ENCODE measurements around the gene PATJ.
"Not testable (repeated sequence)": the region's sequence is repeated elsewhere in the genome, so short reads cannot be mapped to it uniquely, and the experiment has no call there.

The PATJ gene

GRCh38 chr1:61839679-61840078, 97.4 kb downstream of the PATJ start:
- no peak overlapping the region for H3K4ac ChIP-seq (ENCODE audit: low read depth, low read length)
- H2AK5ac ChIP-seq (ENCODE audit: low read length): no peak overlapping the region
- H2BK5ac ChIP-seq (ENCODE audit: low read length): no peak overlapping the region
- no peak overlapping the region for H3K18ac ChIP-seq (ENCODE audit: low read length)
- no peak overlapping the region for H3K23ac ChIP-seq (ENCODE audit: low read length)
- H3K79me1 ChIP-seq (ENCODE audit: low read length): no peaks in the 10 kb centered on the region
- H2BK120ac ChIP-seq (ENCODE audit: low read depth, low read length): no peak overlapping the region
- H3K4me2 ChIP-seq (ENCODE audit: low read length): no peak overlapping the region
- H3K27me3 ChIP-seq (ENCODE audit: insufficient read depth, low read length, poor library complexity): no peaks in the 10 kb centered on the region
- no peak overlapping the region for H3K4me3 ChIP-seq (ENCODE audit: low read length)
- H3K56ac ChIP-seq (ENCODE audit: low read length): no peak overlapping the region
- no CpG with 5 or more reads among the region's 2 CpGs for WGBS (ENCODE audit: extremely low coverage, insufficient coverage, low lambda C conversion rate)
- H3K27ac ChIP-seq (ENCODE audit: low read depth, low read length): no peak overlapping the region
- no peaks in the 10 kb centered on the region for H3K79me2 ChIP-seq (ENCODE audit: control insufficient read depth, insufficient read depth, low read length)
- H2BK15ac ChIP-seq (replicated peaks; ENCODE audit: low read depth): no peak overlapping the region
- H4K8ac ChIP-seq (ENCODE audit: low read depth, low read length): no peak overlapping the region
- H3K9ac ChIP-seq (ENCODE audit: low read length): no peak overlapping the region
- H3K4me1 ChIP-seq (ENCODE audit: control insufficient read depth, low read depth, low read length): no peaks in the 10 kb centered on the region
- H4K5ac ChIP-seq (ENCODE audit: low read length): no peak overlapping the region
- no peaks in the 10 kb centered on the region for H3K36me3 ChIP-seq (ENCODE audit: control insufficient read depth, insufficient read depth, low read length)
- DNase-seq: no peak

- H3K9ac ChIP-seq (ENCODE audit: low read length): no peak overlapping the region
- WGBS (ENCODE audit: extremely low coverage, insufficient coverage, low lambda C conversion rate): no CpG with 5 or more reads among the region's 4 CpGs
These were observed 99.8 kb downstream of the PATJ start for GRCh38 chr1:61842036-61842435.

GRCh38 chr1:61842863-61843514, 100.7 kb downstream of the PATJ start:
- Histone ChIP-seq H3K23ac (ENCODE audit: low read length) (no peak overlapping the region), H3K27ac (ENCODE audit: low read depth, low read length) (no peak overlapping the region), H3K9ac (ENCODE audit: low read length) (no peak overlapping the region), H3K56ac (ENCODE audit: low read length) (no peak overlapping the region), H3K4ac (ENCODE audit: low read depth, low read length) (no peak overlapping the region), H3K79me2 (ENCODE audit: control insufficient read depth, insufficient read depth, low read length) (no peaks in the 10 kb centered on the region), H3K36me3 (ENCODE audit: control insufficient read depth, insufficient read depth, low read length) (no peaks in the 10 kb centered on the region), H4K8ac (ENCODE audit: low read depth, low read length) (no peak overlapping the region), H3K18ac (ENCODE audit: low read length) (no peak overlapping the region), H2BK5ac (ENCODE audit: low read length) (no peak overlapping the region), H2AK5ac (ENCODE audit: low read length) (no peak overlapping the region), H3K27me3 (ENCODE audit: insufficient read depth, low read length, poor library complexity) (no peaks in the 10 kb centered on the region), H3K79me1 (ENCODE audit: low read length) (no peaks in the 10 kb centered on the region), H3K4me3 (ENCODE audit: low read length) (no peak overlapping the region), H3K4me1 (ENCODE audit: control insufficient read depth, low read depth, low read length) (no peaks in the 10 kb centered on the region), H4K5ac (ENCODE audit: low read length) (no peak overlapping the region), H2BK15ac (replicated peaks; ENCODE audit: low read depth) (no peak overlapping the region), H2BK120ac (ENCODE audit: low read depth, low read length) (no peak overlapping the region), H3K4me2 (ENCODE audit: low read length) (no peak overlapping the region)
- DNase-seq: peak; percentile 53
- WGBS (ENCODE audit: extremely low coverage, insufficient coverage, low lambda C conversion rate): no CpG with 5 or more reads among the region's 2 CpGs

More at GRCh38 chr1:61842036-61842435, 99.8 kb downstream of the PATJ start:
- Histone ChIP-seq H3K18ac (ENCODE audit: low read length) (peak overlapping the region; percentile 28), H2BK15ac (replicated peaks; ENCODE audit: low read depth) (no peak overlapping the region), H3K27me3 (ENCODE audit: insufficient read depth, low read length, poor library complexity) (no peaks in the 10 kb centered on the region), H3K79me1 (ENCODE audit: low read length) (no peaks in the 10 kb centered on the region), H3K27ac (ENCODE audit: low read depth, low read length) (no peak overlapping the region), H2BK120ac (ENCODE audit: low read depth, low read length) (no peak overlapping the region), H2AK5ac (ENCODE audit: low read length) (no peak overlapping the region), H3K79me2 (ENCODE audit: control insufficient read depth, insufficient read depth, low read length) (no peaks in the 10 kb centered on the region), H4K5ac (ENCODE audit: low read length) (no peak overlapping the region), H3K56ac (ENCODE audit: low read length) (no peak overlapping the region), H4K8ac (ENCODE audit: low read depth, low read length) (no peak overlapping the region), H3K23ac (ENCODE audit: low read length) (no peak overlapping the region), H3K4me3 (ENCODE audit: low read length) (no peak overlapping the region), H3K36me3 (ENCODE audit: control insufficient read depth, insufficient read depth, low read length) (no peaks in the 10 kb centered on the region), H3K4me2 (ENCODE audit: low read length) (no peak overlapping the region), H2BK5ac (ENCODE audit: low read length) (no peak overlapping the region), H3K4ac (ENCODE audit: low read depth, low read length) (no peak overlapping the region), H3K4me1 (ENCODE audit: control insufficient read depth, low read depth, low read length) (no peaks in the 10 kb centered on the region)
- DNase-seq: peak; percentile 33

- WGBS (ENCODE audit: extremely low coverage, insufficient coverage, low lambda C conversion rate): no CpG with 5 or more reads among the region's 1 CpG
- Histone ChIP-seq H3K27me3 (ENCODE audit: insufficient read depth, low read length, poor library complexity) (no peaks in the 10 kb centered on the region), H2BK5ac (ENCODE audit: low read length) (no peak overlapping the region), H3K4me3 (ENCODE audit: low read length) (no peak overlapping the region), H3K27ac (ENCODE audit: low read depth, low read length) (no peak overlapping the region), H3K4me2 (ENCODE audit: low read length) (no peak overlapping the region), H3K9ac (ENCODE audit: low read length) (no peak overlapping the region), H4K8ac (ENCODE audit: low read depth, low read length) (no peak overlapping the region), H3K56ac (ENCODE audit: low read length) (no peak overlapping the region), H3K36me3 (ENCODE audit: control insufficient read depth, insufficient read depth, low read length) (no peaks in the 10 kb centered on the region), H3K79me1 (ENCODE audit: low read length) (no peaks in the 10 kb centered on the region), H4K5ac (ENCODE audit: low read length) (no peak overlapping the region), H3K23ac (ENCODE audit: low read length) (no peak overlapping the region), H3K18ac (ENCODE audit: low read length) (no peak overlapping the region), H2BK15ac (replicated peaks; ENCODE audit: low read depth) (no peak overlapping the region), H3K4me1 (ENCODE audit: control insufficient read depth, low read depth, low read length) (no peaks in the 10 kb centered on the region), H2AK5ac (ENCODE audit: low read length) (no peak overlapping the region), H3K4ac (ENCODE audit: low read depth, low read length) (no peak overlapping the region), H2BK120ac (ENCODE audit: low read depth, low read length) (no peak overlapping the region), H3K79me2 (ENCODE audit: control insufficient read depth, insufficient read depth, low read length) (no peaks in the 10 kb centered on the region)
- no peak for DNase-seq
These were observed 101.7 kb downstream of the PATJ start for GRCh38 chr1:61844006-61844405.

- not testable (repeated sequence) for H3K79me1 ChIP-seq (ENCODE audit: low read length); H2BK120ac ChIP-seq (ENCODE audit: low read depth, low read length); H2BK15ac ChIP-seq (replicated peaks; ENCODE audit: low read depth); H2AK5ac ChIP-seq (ENCODE audit: low read length); H3K4ac ChIP-seq (ENCODE audit: low read depth, low read length); H3K23ac ChIP-seq (ENCODE audit: low read length); H3K4me3 ChIP-seq (ENCODE audit: low read length); H4K8ac ChIP-seq (ENCODE audit: low read depth, low read length); H3K36me3 ChIP-seq (ENCODE audit: control insufficient read depth, insufficient read depth, low read length); H3K27me3 ChIP-seq (ENCODE audit: insufficient read depth, low read length, poor library complexity); H3K18ac ChIP-seq (ENCODE audit: low read length); H3K4me2 ChIP-seq (ENCODE audit: low read length); H3K4me1 ChIP-seq (ENCODE audit: control insufficient read depth, low read depth, low read length); H3K9ac ChIP-seq (ENCODE audit: low read length); H2BK5ac ChIP-seq (ENCODE audit: low read length); H3K56ac ChIP-seq (ENCODE audit: low read length); H3K27ac ChIP-seq (ENCODE audit: low read depth, low read length); H3K79me2 ChIP-seq (ENCODE audit: control insufficient read depth, insufficient read depth, low read length); H4K5ac ChIP-seq (ENCODE audit: low read length)
- WGBS (ENCODE audit: extremely low coverage, insufficient coverage, low lambda C conversion rate): no CpG with 5 or more reads among the region's 2 CpGs
- peak; percentile 36 for DNase-seq
These were observed 102.4 kb downstream of the PATJ start for GRCh38 chr1:61844664-61845063.

- Histone ChIP-seq H2BK120ac (ENCODE audit: low read depth, low read length) (no peak overlapping the region), H3K4ac (ENCODE audit: low read depth, low read length) (no peak overlapping the region), H3K4me3 (ENCODE audit: low read length) (no peak overlapping the region), H4K8ac (ENCODE audit: low read depth, low read length) (no peak overlapping the region), H2AK5ac (ENCODE audit: low read length) (no peak overlapping the region), H3K4me2 (ENCODE audit: low read length) (no peak overlapping the region), H3K23ac (ENCODE audit: low read length) (no peak overlapping the region), H3K79me2 (ENCODE audit: control insufficient read depth, insufficient read depth, low read length) (no peaks in the 10 kb centered on the region), H3K18ac (ENCODE audit: low read length) (no peak overlapping the region), H4K5ac (ENCODE audit: low read length) (no peak overlapping the region), H3K27me3 (ENCODE audit: insufficient read depth, low read length, poor library complexity) (no peaks in the 10 kb centered on the region), H2BK5ac (ENCODE audit: low read length) (no peak overlapping the region), H3K56ac (ENCODE audit: low read length) (no peak overlapping the region), H3K36me3 (ENCODE audit: control insufficient read depth, insufficient read depth, low read length) (no peaks in the 10 kb centered on the region), H3K79me1 (ENCODE audit: low read length) (no peaks in the 10 kb centered on the region), H2BK15ac (replicated peaks; ENCODE audit: low read depth) (no peak overlapping the region), H3K9ac (ENCODE audit: low read length) (no peak overlapping the region), H3K4me1 (ENCODE audit: control insufficient read depth, low read depth, low read length) (peaks cover 3% of the 10 kb centered on the region), H3K27ac (ENCODE audit: low read depth, low read length) (no peak overlapping the region)
- WGBS (ENCODE audit: extremely low coverage, insufficient coverage, low lambda C conversion rate): no CpG with 5 or more reads among the region's 6 CpGs
- DNase-seq: peak; percentile 62
These were observed 109.0 kb downstream of the PATJ start for GRCh38 chr1:61851235-61851634.
